GM12878 (cell line): ENCODE results near the gene NR1D1. TPM values are rescaled to one million over a fixed set of nuclear protein-coding genes. Genes with fewer than 3 reads are reported as not detected.

Experiments
- ATAC-seq: fragments of 200-7000 bp; cut with Tn5 transposase; 3 replicates; pipeline ENCODE4 v1.9.1; 2020; ENCODE audit warnings: mild to moderate bottlenecking, moderate library complexity
- Bru-seq: library from RNA; stranded (reverse); fragments of 400-500 nt; gene quantifications from one replicate; lab custom pipeline; 2021; lab: Mats Ljungman, UMichigan
- BruChase-seq, 2 experiments: library from RNA; stranded (reverse); fragments of 400-500 nt; gene quantifications; one replicate each; lab custom pipeline; 2021; lab: Mats Ljungman, UMichigan
- BruUV-seq: library from RNA; stranded (reverse); fragments of 400-500 nt; replicated peaks from 2 replicates; lab custom pipeline; 2021; lab: Mats Ljungman, UMichigan
- CTCF ChIA-PET: fragments of 300-600 bp; sonication (Branson Sonifier 250); formaldehyde crosslinking; extraction: SDS; loops from one replicate; lab custom pipeline; 2021; ENCODE audit warnings: inconsistent platforms; lab: Yijun Ruan, JAX
- POLR2A ChIA-PET: fragments of 350-600 bp; formaldehyde crosslinking; extraction: SDS; loops from one replicate; lab custom pipeline; 2021; ENCODE audit warnings: inconsistent platforms; lab: Charles Lee
- RAD21 ChIA-PET: fragments of 300-600 bp; sonication (Branson Sonifier 250); formaldehyde crosslinking; loops from one replicate; lab custom pipeline; 2023; ENCODE audit warnings: antibody characterized with exemption; ENCODE audit not compliant: unreplicated experiment; lab: Charles Lee
- SMC1A ChIA-PET: fragments of 300-600 bp; sonication (Branson Sonifier 250); formaldehyde crosslinking; loops from one replicate; lab custom pipeline; 2023; ENCODE audit not compliant: unreplicated experiment, uncharacterized antibody; lab: Charles Lee
- DNase-seq: peaks from one replicate; pipeline ENCODE4 v3.0.0-alpha.2; 2011; ENCODE audit warnings: low read depth, low spot score
- FAIRE-seq: peaks from 3 replicates; lab custom pipeline; 2011; peaks lifted over from hg19 to GRCh38; lab: Jason Lieb, UNC
- H2AFZ ChIP-seq: 2 replicates; pipeline ENCODE4 v1.6.0; 2011; ENCODE audit warnings: low read depth, low read length, control low read depth; ENCODE audit not compliant: control insufficient read depth
- H3K27ac ChIP-seq: 2 replicates; pipeline ENCODE4 v1.5.1; 2011; ENCODE audit warnings: control low read depth; ENCODE audit not compliant: control insufficient read depth, insufficient read depth
- H3K27me3 ChIP-seq, 2 experiments: replicated peaks in 1 of 2; 2 replicates each; pipeline versions ENCODE4 v1.6.0 to v1.6.1; 2011; ENCODE audit warnings: low read length in 1 of 2; ENCODE audit not compliant: control insufficient read depth in 2 of 2, insufficient read depth in 2 of 2
- H3K36me3 ChIP-seq, 2 experiments: 2 replicates each; pipeline ENCODE4 v1.5.1; 2011; ENCODE audit warnings: low read length in 1 of 2; ENCODE audit not compliant: control insufficient read depth in 2 of 2, insufficient read depth in 2 of 2
- H3K4me1 ChIP-seq: 2 replicates; pipeline ENCODE4 v1.6.1; 2011; ENCODE audit warnings: mild to moderate bottlenecking, low read length, moderate library complexity, mixed read lengths; ENCODE audit not compliant: control insufficient read depth, insufficient read depth
- H3K4me2 ChIP-seq: 2 replicates; pipeline ENCODE4 v1.6.0; 2011; ENCODE audit warnings: control low read depth; ENCODE audit not compliant: control insufficient read depth, insufficient read depth
- H3K4me3 ChIP-seq: fragments of 200-600 bp; sonication (generic); 2 replicates; pipeline ENCODE4 v1.5.1; 2016
- H3K79me2 ChIP-seq: 2 replicates; pipeline ENCODE4 v1.6.0; 2011; ENCODE audit warnings: low read length; ENCODE audit not compliant: control insufficient read depth, insufficient read depth
- H3K9ac ChIP-seq: 2 replicates; pipeline ENCODE4 v1.8.0; 2011; ENCODE audit warnings: low read length, control low read depth, mixed read lengths; ENCODE audit not compliant: control insufficient read depth, insufficient read depth
- H3K9me3 ChIP-seq: replicated peaks from 3 replicates; pipeline ENCODE4 v1.5.1; 2011; ENCODE audit warnings: mild to moderate bottlenecking, low read length; ENCODE audit not compliant: control insufficient read depth, insufficient read depth
- H4K20me1 ChIP-seq: 2 replicates; pipeline ENCODE4 v1.6.0; 2011; ENCODE audit not compliant: control insufficient read depth, insufficient read depth
- CBFB ChIP-seq: IDR thresholded peaks from 2 replicates; pipeline ENCODE4 v1.6.1; 2016; ENCODE audit warnings: antibody characterized with exemption, low read depth
- ESRRA ChIP-seq: IDR thresholded peaks from 2 replicates; pipeline ENCODE4 v1.6.1; 2012; ENCODE audit warnings: mild to moderate bottlenecking, low read length, improper control_type of control experiment
- GATAD2B ChIP-seq: fragments of 450-650 bp; conservative IDR thresholded peaks from 2 replicates; pipeline ENCODE4 v1.6.1; 2017; ENCODE audit warnings: low read depth, mild to moderate bottlenecking, moderate library complexity
- JUNB ChIP-seq: IDR thresholded peaks from 2 replicates; pipeline ENCODE4 v1.6.1; 2016; ENCODE audit warnings: antibody characterized with exemption, mild to moderate bottlenecking
- LARP7 ChIP-seq: fragments of 450-650 bp; IDR thresholded peaks from 2 replicates; pipeline ENCODE4 v1.6.1; 2017; ENCODE audit warnings: mild to moderate bottlenecking
- NFYA ChIP-seq: IDR thresholded peaks from 2 replicates; pipeline ENCODE4 v1.6.1; 2011; ENCODE audit warnings: low read depth, mild to moderate bottlenecking, low read length, improper control_type of control experiment, borderline replicate concordance
- POLR2A ChIP-seq: IDR thresholded peaks from 2 replicates; pipeline ENCODE4 v1.6.1; 2011; ENCODE audit warnings: low read depth, mild to moderate bottlenecking, low read length
- POLR2AphosphoS5 ChIP-seq: IDR thresholded peaks from 2 replicates; pipeline ENCODE4 v1.6.1; 2011; ENCODE audit warnings: mild to moderate bottlenecking, low read length, inconsistent platforms
- STAT1 ChIP-seq: fragments of 450-650 bp; conservative IDR thresholded peaks from 2 replicates; pipeline ENCODE4 v1.6.1; 2014; ENCODE audit warnings: antibody characterized with exemption, mild to moderate bottlenecking
- STAT3 ChIP-seq: IDR thresholded peaks from 2 replicates; pipeline ENCODE4 v1.6.1; 2011; ENCODE audit warnings: low read depth, low read length, improper control_type of control experiment
- TCF7 ChIP-seq: IDR thresholded peaks from 2 replicates; pipeline ENCODE4 v1.6.1; 2014; ENCODE audit warnings: antibody characterized with exemption, borderline replicate concordance
- YBX1 ChIP-seq: fragments of 450-650 bp; IDR thresholded peaks from 2 replicates; pipeline ENCODE4 v1.6.1; 2016; ENCODE audit warnings: antibody characterized with exemption
- ZNF274 ChIP-seq: IDR thresholded peaks from one replicate; pipeline ENCODE4 v1.8.0; 2011; ENCODE audit not compliant: insufficient read length, insufficient read depth
- WGBS: methylation state at CpG from one replicate; pipeline ENCODE4 v1.1.6; 2016; ENCODE audit warnings: low lambda C conversion rate; ENCODE audit not compliant: insufficient replicate concordance, insufficient coverage; ENCODE audit errors: missing lambda C conversion rate; 5-methylcytosine and 5-hydroxymethylcytosine counted together
- in situ Hi-C: fragments of 300-500 bp; cut with MboI; formaldehyde crosslinking; loops from 9 replicates; pipeline ENCODE4 v1.14.3; 2018; ENCODE audit warnings: mixed read lengths
- intact Hi-C: fragments of 100-400 bp; cut with micrococcal nuclease; formaldehyde crosslinking; loops from one replicate; pipeline ENCODE4 v1.14.2; 2022; ENCODE audit not compliant: unreplicated experiment
- long read RNA-seq, 2 experiments: library from polyadenylated mRNA; unstranded; transcript quantifications; one replicate each; pipeline ENCODE4 v2.0.0, GENCODE V29; 2019 to 2020
- polyA minus RNA-seq, 3 experiments: library from RNA; depleted of rRNA, polyadenylated mRNA; stranded (reverse); fragments of >200 nt; gene quantifications; 2 replicates each; pipeline ENCODE4 v1.2.3, GENCODE V29; 2011
- polyA plus RNA-seq, 11 experiments: library from polyadenylated mRNA; depleted of rRNA in 4 of 11; unstranded in 6 of 11; stranded (reverse) in 5 of 11; fragments of >200 nt; fragmentation: Nextera tagmentation in 4 of 11; fragmentation: Illumina TruSeq in 1 of 11; extraction: Ambion mirVana in 4 of 11; extraction: Trizol in 1 of 11; gene quantifications; 1 replicate in 1 of 11; 2 replicates in 10 of 11; pipeline versions ENCODE4 v1.2.1 to v1.2.3, GENCODE V29; 2011 to 2016; ENCODE audit warnings: inconsistent platforms in 2 of 11, missing spikeins in 2 of 11, low read depth in 1 of 11
- total RNA-seq, 4 experiments: library from RNA; depleted of rRNA in 3 of 4; stranded (reverse); fragments of >200 nt in 3 of 4; fragmentation: Illumina TruSeq in 1 of 4; extraction: Trizol in 1 of 4; gene quantifications; 2 replicates each; pipeline versions ENCODE4 v1.2.1 to v1.2.3, GENCODE V29; 2013 to 2021
- TF ChIP-seq, protein P1 (sequence below): fragments of 450-650 bp; conservative IDR thresholded peaks from 2 replicates; pipeline ENCODE4 v1.6.1; 2017; ENCODE audit warnings: mild to moderate bottlenecking, moderate library complexity
- TF ChIP-seq, protein P2 (sequence below): fragments of 450-650 bp; IDR thresholded peaks from 2 replicates; pipeline ENCODE4 v1.6.1; 2017; ENCODE audit warnings: mild to moderate bottlenecking, moderate library complexity

The NR1D1 gene
- total RNA-seq (2013; cell fraction: nucleolus; rRNA removed) = 5.0 TPM in 2 replicates
- total RNA-seq (2014; rRNA removed) = 0.49 and 1.0 TPM in 2 replicates
- total RNA-seq (2014; rRNA removed; fragmentation: Illumina TruSeq; extraction: Trizol) = 0.31 and 0.37 TPM in 2 replicates
- 3.4 and 3.6 TPM in 2 replicates for total RNA-seq (2021)
- polyA plus RNA-seq (2011; ENCODE audit: low read depth) = 0.85 TPM
- polyA plus RNA-seq (2011; rRNA removed) = 0.17 and 0.41 TPM in 2 replicates
- 0.67 and 1.2 TPM in 2 replicates for polyA plus RNA-seq (2011; cell fraction: cytosol; rRNA removed)
- polyA plus RNA-seq (2011; cell fraction: nucleus; rRNA removed) = 5.1 and 5.9 TPM in 2 replicates
- 2.0 and 3.6 TPM in 2 replicates for polyA plus RNA-seq (2012)
- 0.44 and 1.8 TPM in 2 replicates for polyA plus RNA-seq (2014; fragmentation: Illumina TruSeq; extraction: Trizol)
- polyA plus RNA-seq (2014; fragmentation: Nextera tagmentation; extraction: Ambion mirVana) = under 1 TPM; 0.10 to 0.33 TPM
- 0.87 and 1.2 TPM in 2 replicates for polyA plus RNA-seq (2014; rRNA removed)
- polyA plus RNA-seq (2016; fragmentation: Nextera tagmentation; extraction: Ambion mirVana) = 1 to 10 TPM; 1.8 to 2.6 TPM
- polyA minus RNA-seq (2011; rRNA and poly(A)+ RNA removed) = 1.0 and 1.4 TPM in 2 replicates
- 2.1 TPM in 2 replicates for polyA minus RNA-seq (2011; cell fraction: cytosol; rRNA and poly(A)+ RNA removed)
- 3.1 and 6.0 TPM in 2 replicates for polyA minus RNA-seq (2011; cell fraction: nucleus; rRNA and poly(A)+ RNA removed)
- percentile 56 among the genes with signal in this experiment for Bru-seq, nascent RNA
- BruChase-seq, experiment 1, labeled RNA remaining after a 6-hour chase = percentile 50 among the genes with signal in this experiment
- percentile 58 among the genes with signal in this experiment for BruChase-seq, experiment 2, labeled RNA remaining after a 2-hour chase
- long read RNA-seq, experiment 1, partial matches to known transcripts = 2 of 5 reads
- long read RNA-seq, experiment 1, other reads (novel, unspliced or antisense) = 0 of 5 reads
- long read RNA-seq, experiment 2 = 0 reads

DNA sequence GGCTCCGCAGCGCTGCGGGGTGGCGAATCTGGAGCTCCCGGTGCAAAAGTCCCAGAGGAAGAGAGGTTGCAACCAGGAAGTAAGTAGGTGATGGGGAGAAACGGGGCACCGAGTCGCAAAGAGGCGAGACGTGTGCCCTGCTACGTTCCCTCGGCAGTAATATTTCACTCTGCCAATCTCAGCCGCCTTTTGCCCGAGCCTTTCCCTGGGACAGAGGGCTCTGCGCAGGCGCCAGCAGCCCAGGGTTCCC is at the start of gene NR1D1:
TSS of gene NR1D1 (minus strand) at position 171 of the 250 bp plus-strand sequence. CDS start 495 bp downstream, outside the sequence.
- Histone ChIP-seq H3K9me3 (no peaks in the 10 kb centered on the region), H3K36me3 (peaks cover 0 to 1% of the 10 kb centered on the region in 2 experiments; a peak in 2 of 4 replicates), H2AFZ (peak within 1 kb of the TSS; percentile 88), H3K9ac (peak within 1 kb of the TSS; percentile 31), H3K27me3 (no peaks in the 10 kb centered on the region), H3K4me2 (peak within 1 kb of the TSS; percentile 63), H3K79me2 (peaks cover 11% of the 10 kb centered on the region), H4K20me1 (no peaks in the 10 kb centered on the region), H3K4me3 (peak within 1 kb of the TSS; percentile 90), H3K27ac (peak within 1 kb of the TSS; percentile 17; the same call in 1 of the 2 replicates), H3K4me1 (peaks cover 75% of the 10 kb centered on the region)
- CTCF ChIA-PET = interaction anchor here (0.5 to 10.6 kb wide), 9 partner anchors 12 to 477 kb away, joined by 3 to 176 read pairs (median 7); partner anchors contain the start of genes MED24 and PSMD3
- no TSS peak for BruUV-seq
- SMC1A ChIA-PET = interaction anchor here (0.9 to 10.4 kb wide), 7 partner anchors 12 to 91 kb away, joined by 3 to 132 read pairs (median 4); partner anchors contain the start of gene MED24
- no peak for FAIRE-seq
- POLR2A ChIA-PET = interaction anchor here (0.5 to 2.2 kb wide), 13 partner anchors 10 to 455 kb away, joined by 3 to 12 read pairs (median 5); partner anchors contain the start of genes CASC3, MED24 and MSL1
- RAD21 ChIA-PET = interaction anchor here (0.8 to 7.7 kb wide), 9 partner anchors 11 to 193 kb away, joined by 3 to 155 read pairs (median 3); partner anchors contain the start of genes CSF3, MSL1 and PSMD3
- under 1% methylated on average over 16 of the region's 16 CpGs for WGBS
- ATAC-seq = no peak
- intact Hi-C loops (loop anchor here (1.0 kb wide), 1 partner anchor 12 kb away; no protein-coding TSS in a partner anchor), in situ Hi-C loops (no loop called here)
- DNase-seq = no peak
- no peak for TF ChIP-seq ZNF274
- no peak for TF ChIP-seq TCF7
- no peak for TF ChIP-seq CBFB
- TF ChIP-seq JUNB = no peak
- no peak for TF ChIP-seq STAT3
- peak; percentile 52; the same call in 1 of the 2 replicates for TF ChIP-seq POLR2A
- TF ChIP-seq NFYA = no peak
- TF ChIP-seq STAT1 = no peak
- TF ChIP-seq ESRRA = no peak
- no peak for TF ChIP-seq GATAD2B
- no peak for TF ChIP-seq POLR2AphosphoS5
- TF ChIP-seq, protein P1, sequence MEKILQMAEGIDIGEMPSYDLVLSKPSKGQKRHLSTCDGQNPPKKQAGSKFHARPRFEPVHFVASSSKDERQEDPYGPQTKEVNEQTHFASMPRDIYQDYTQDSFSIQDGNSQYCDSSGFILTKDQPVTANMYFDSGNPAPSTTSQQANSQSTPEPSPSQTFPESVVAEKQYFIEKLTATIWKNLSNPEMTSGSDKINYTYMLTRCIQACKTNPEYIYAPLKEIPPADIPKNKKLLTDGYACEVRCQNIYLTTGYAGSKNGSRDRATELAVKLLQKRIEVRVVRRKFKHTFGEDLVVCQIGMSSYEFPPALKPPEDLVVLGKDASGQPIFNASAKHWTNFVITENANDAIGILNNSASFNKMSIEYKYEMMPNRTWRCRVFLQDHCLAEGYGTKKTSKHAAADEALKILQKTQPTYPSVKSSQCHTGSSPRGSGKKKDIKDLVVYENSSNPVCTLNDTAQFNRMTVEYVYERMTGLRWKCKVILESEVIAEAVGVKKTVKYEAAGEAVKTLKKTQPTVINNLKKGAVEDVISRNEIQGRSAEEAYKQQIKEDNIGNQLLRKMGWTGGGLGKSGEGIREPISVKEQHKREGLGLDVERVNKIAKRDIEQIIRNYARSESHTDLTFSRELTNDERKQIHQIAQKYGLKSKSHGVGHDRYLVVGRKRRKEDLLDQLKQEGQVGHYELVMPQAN = peak; percentile 91
- TF ChIP-seq, protein P2, sequence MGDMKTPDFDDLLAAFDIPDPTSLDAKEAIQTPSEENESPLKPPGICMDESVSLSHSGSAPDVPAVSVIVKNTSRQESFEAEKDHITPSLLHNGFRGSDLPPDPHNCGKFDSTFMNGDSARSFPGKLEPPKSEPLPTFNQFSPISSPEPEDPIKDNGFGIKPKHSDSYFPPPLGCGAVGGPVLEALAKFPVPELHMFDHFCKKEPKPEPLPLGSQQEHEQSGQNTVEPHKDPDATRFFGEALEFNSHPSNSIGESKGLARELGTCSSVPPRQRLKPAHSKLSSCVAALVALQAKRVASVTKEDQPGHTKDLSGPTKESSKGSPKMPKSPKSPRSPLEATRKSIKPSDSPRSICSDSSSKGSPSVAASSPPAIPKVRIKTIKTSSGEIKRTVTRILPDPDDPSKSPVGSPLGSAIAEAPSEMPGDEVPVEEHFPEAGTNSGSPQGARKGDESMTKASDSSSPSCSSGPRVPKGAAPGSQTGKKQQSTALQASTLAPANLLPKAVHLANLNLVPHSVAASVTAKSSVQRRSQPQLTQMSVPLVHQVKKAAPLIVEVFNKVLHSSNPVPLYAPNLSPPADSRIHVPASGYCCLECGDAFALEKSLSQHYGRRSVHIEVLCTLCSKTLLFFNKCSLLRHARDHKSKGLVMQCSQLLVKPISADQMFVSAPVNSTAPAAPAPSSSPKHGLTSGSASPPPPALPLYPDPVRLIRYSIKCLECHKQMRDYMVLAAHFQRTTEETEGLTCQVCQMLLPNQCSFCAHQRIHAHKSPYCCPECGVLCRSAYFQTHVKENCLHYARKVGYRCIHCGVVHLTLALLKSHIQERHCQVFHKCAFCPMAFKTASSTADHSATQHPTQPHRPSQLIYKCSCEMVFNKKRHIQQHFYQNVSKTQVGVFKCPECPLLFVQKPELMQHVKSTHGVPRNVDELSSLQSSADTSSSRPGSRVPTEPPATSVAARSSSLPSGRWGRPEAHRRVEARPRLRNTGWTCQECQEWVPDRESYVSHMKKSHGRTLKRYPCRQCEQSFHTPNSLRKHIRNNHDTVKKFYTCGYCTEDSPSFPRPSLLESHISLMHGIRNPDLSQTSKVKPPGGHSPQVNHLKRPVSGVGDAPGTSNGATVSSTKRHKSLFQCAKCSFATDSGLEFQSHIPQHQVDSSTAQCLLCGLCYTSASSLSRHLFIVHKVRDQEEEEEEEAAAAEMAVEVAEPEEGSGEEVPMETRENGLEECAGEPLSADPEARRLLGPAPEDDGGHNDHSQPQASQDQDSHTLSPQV = no peak
- TF ChIP-seq YBX1 = no peak
- 0 out of 2 replicates have a peak, but pooled peaks have one; percentile 37 for TF ChIP-seq LARP7
